K562 (cell line): ENCODE measurements around the gene CMSS1.

ENCODE experiments used
- GABPA ChIP-seq: fragments of 200-800 bp; sonication (Bioruptor generic); conservative IDR thresholded peaks from 2 replicates; pipeline ENCODE4 v1.6.1; 2016; ENCODE audit warnings: low read depth, missing genetic modification characterization, missing compliant biosample characterization
- RBM22 ChIP-seq: fragments of 200-400 bp; formaldehyde crosslinking; IDR thresholded peaks from 2 replicates; pipeline ENCODE4 v1.6.1; 2018; ENCODE audit warnings: low read length, low read depth; ENCODE audit not compliant: poor library complexity, severe bottlenecking
- SRSF1 ChIP-seq: fragments of 200-400 bp; formaldehyde crosslinking; IDR thresholded peaks from 2 replicates; pipeline ENCODE4 v1.6.1; 2017; ENCODE audit warnings: mild to moderate bottlenecking, low read depth, low read length, moderate library complexity
- ZBTB43 ChIP-seq: sonication (generic); formaldehyde crosslinking; IDR thresholded peaks from 2 replicates; pipeline ENCODE4 v1.8.0; 2023; ENCODE audit warnings: mild to moderate bottlenecking, missing genetic modification reagents
- ZNF583 ChIP-seq: fragments of 250-450 bp; sonication (Bioruptor Pico); IDR thresholded peaks from 2 replicates; pipeline ENCODE4 v1.4.0; 2020
- ZNF77 ChIP-seq: fragments of 250-450 bp; sonication (Bioruptor Pico); IDR thresholded peaks from 2 replicates; pipeline ENCODE4 v1.5.0; 2020
- TF ChIP-seq, protein P1 (sequence below): sonication (generic); formaldehyde crosslinking; IDR thresholded peaks from 2 replicates; pipeline ENCODE4 v1.8.0; 2022; ENCODE audit warnings: mild to moderate bottlenecking, missing genetic modification reagents
- TF ChIP-seq, protein P2 (sequence below): fragments of 250-450 bp; sonication (Bioruptor Pico); IDR thresholded peaks from 2 replicates; pipeline ENCODE4 v1.4.0; 2020; ENCODE audit warnings: mild to moderate bottlenecking

GRCh38 chr3:100141586-100141985, 323.9 kb downstream of the CMSS1 start:
- TF ChIP-seq, protein P1, sequence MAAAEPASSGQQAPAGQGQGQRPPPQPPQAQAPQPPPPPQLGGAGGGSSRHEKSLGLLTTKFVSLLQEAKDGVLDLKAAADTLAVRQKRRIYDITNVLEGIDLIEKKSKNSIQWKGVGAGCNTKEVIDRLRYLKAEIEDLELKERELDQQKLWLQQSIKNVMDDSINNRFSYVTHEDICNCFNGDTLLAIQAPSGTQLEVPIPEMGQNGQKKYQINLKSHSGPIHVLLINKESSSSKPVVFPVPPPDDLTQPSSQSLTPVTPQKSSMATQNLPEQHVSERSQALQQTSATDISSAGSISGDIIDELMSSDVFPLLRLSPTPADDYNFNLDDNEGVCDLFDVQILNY (CRISPR knock-in tag), result no peak
- TF ChIP-seq, protein P2, sequence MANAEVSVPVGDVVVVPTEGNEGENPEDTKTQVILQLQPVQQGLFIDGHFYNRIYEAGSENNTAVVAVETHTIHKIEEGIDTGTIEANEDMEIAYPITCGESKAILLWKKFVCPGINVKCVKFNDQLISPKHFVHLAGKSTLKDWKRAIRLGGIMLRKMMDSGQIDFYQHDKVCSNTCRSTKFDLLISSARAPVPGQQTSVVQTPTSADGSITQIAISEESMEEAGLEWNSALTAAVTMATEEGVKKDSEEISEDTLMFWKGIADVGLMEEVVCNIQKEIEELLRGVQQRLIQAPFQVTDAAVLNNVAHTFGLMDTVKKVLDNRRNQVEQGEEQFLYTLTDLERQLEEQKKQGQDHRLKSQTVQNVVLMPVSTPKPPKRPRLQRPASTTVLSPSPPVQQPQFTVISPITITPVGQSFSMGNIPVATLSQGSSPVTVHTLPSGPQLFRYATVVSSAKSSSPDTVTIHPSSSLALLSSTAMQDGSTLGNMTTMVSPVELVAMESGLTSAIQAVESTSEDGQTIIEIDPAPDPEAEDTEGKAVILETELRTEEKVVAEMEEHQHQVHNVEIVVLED, result no peak
- TF ChIP-seq ZNF583 (CRISPR knock-in tag) (no peak), ZNF77 (no peak), RBM22 (no peak), GABPA (no peak), ZBTB43 (no peak), SRSF1 (no peak)
